Stomach (tissue), 9 donors: ENCODE data around the gene PRKACG. TPM values are rescaled to one million over a fixed set of nuclear protein-coding genes. Genes with fewer than 3 reads are reported as not detected.

Source experiments
- DNase-seq, 2 donors: peaks; one replicate each; pipeline versions ENCODE4 v3.0.0 to v3.0.0-alpha.2; 2013 to 2019
- H3K27ac ChIP-seq, 5 donors: fragments of 200-600 bp in 4 of 5; sonication (generic) in 4 of 5; one replicate each; pipeline ENCODE4 v1.5.1; 2013 to 2019; ENCODE audit warnings: mild to moderate bottlenecking in 1 of 5, moderate library complexity in 1 of 5
- H3K27me3 ChIP-seq, 3 donors: fragments of 200-600 bp; sonication (generic); one replicate each; pipeline ENCODE4 v1.5.1; 2017 to 2019; ENCODE audit warnings: mixed run types in 1 of 3
- H3K36me3 ChIP-seq, 4 donors: fragments of 200-600 bp; sonication (generic); 1 replicate in 3 of 4; 2 replicates in 1 of 4; pipeline ENCODE4 v1.5.1; 2016 to 2019
- H3K4me1 ChIP-seq, 4 donors: fragments of 200-600 bp; sonication (generic); one replicate each; pipeline ENCODE4 v1.5.1; 2016 to 2019
- H3K4me3 ChIP-seq, 4 donors: fragments of 200-600 bp; sonication (generic) in 3 of 4; one replicate each; pipeline ENCODE4 v1.5.1; 2016 to 2019; ENCODE audit warnings: mild to moderate bottlenecking in 1 of 4
- H3K9me3 ChIP-seq, 4 donors: fragments of 200-600 bp; sonication (generic); one replicate each; pipeline ENCODE4 v1.5.1; 2016 to 2019
- EP300 ChIP-seq: sonication (generic); formaldehyde crosslinking; IDR thresholded peaks from one replicate; pipeline ENCODE4 v1.6.1; 2017; ENCODE audit warnings: antibody characterized with exemption
- POLR2A ChIP-seq, 4 donors: fragments of 450-650 bp; IDR thresholded peaks; one replicate each; pipeline ENCODE4 v1.6.1; 2016; ENCODE audit warnings: antibody characterized with exemption in 4 of 4, control low read depth in 2 of 4, mild to moderate bottlenecking in 1 of 4, moderate library complexity in 1 of 4
- POLR2AphosphoS5 ChIP-seq, 3 donors: sonication (generic); formaldehyde crosslinking; IDR thresholded peaks; one replicate each; pipeline ENCODE4 v1.6.1; 2016; ENCODE audit warnings: antibody characterized with exemption in 3 of 3
- WGBS, 5 donors: extraction: QIAGEN DNeasy Blood & Tissue Kit in 3 of 5; methylation state at CpG; one replicate each; pipeline versions ENCODE4 v1.1.5 to v1.1.7; 2013 to 2018; 5-methylcytosine and 5-hydroxymethylcytosine counted together
- intact Hi-C: fragments of 100-400 bp; cut with DNase I; formaldehyde crosslinking; loops from one replicate; pipeline ENCODE4 v1.15.1; 2023; ENCODE audit warnings: low total_unique reads
- polyA plus RNA-seq, 3 donors: library from polyadenylated mRNA; stranded (reverse); fragments of 200-250 nt; gene quantifications; one replicate each; pipeline ENCODE4 v1.2.3, GENCODE V29; 2013
- total RNA-seq, 5 donors: library from RNA; depleted of rRNA; stranded (reverse); fragments of >200 nt; gene quantifications; one replicate each; pipeline versions ENCODE4 v1.1.0 to v1.2.3, GENCODE V29; 2014 to 2016
- TF ChIP-seq, protein P1 (sequence below), 7 experiments: fragments of 450-650 bp in 4 of 7; fragments of 200-600 bp in 3 of 7; sonication (generic) in 3 of 7; IDR thresholded peaks; one replicate each; pipeline ENCODE4 v1.5.1; 2016 to 2019; ENCODE audit warnings: antibody characterized with exemption in 7 of 7, control low read depth in 2 of 7, mild to moderate bottlenecking in 1 of 7
- donor health status: healthy with polysubstance abuse.
- donor health status: Bipolar disorder and iron deficiency.
- donor health status: healthy.

The PRKACG gene
- total and polyA plus RNA-seq, 8 donors: not detected

DNA sequence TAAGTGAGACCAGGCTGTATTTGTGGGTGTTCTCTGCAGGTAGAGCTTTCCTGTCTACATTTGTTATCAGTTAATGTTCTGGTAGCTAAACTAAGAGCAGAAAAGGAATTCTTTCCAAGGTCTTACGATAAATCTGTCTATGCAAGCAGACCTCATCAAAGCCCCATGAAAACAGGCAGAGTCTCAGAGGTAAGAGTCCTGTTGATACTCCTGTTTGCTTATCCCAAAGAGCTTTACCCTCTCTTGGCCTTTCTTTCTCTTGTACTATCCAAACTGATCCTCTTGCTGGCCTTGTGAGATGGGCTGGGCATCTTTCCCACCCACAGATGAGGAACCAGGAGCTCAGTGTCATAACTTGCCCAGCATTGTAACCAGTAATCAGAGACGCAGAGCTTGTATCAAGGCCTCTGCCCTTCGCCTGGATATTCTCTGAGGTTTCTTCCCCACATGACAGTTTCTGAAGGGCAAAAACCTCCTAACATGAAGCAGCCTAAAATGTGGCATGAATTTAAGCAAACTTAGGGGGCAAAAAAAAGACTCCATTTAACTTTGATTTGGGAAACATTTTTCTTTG, 33.5 kb downstream of the PRKACG start:
- Histone ChIP-seq H3K4me1 (peaks cover 0 to 15% (median 7%) of the 10 kb centered on the region in 4 donors), H3K9me3 (no peaks in the 10 kb centered on the region), H3K27ac (peak overlapping the region in 1 of 5 donors; percentile 17), H3K27me3 (no peaks in the 10 kb centered on the region), H3K36me3 (no peaks in the 10 kb centered on the region), H3K4me3 (no peak overlapping the region)
- no peak for DNase-seq
- TF ChIP-seq EP300 (no peak), POLR2A (IDR thresholded peaks at IDR 0.05) (no peak), POLR2AphosphoS5 (IDR thresholded peaks at IDR 0.05) (no peak)
- TF ChIP-seq, protein P1, sequence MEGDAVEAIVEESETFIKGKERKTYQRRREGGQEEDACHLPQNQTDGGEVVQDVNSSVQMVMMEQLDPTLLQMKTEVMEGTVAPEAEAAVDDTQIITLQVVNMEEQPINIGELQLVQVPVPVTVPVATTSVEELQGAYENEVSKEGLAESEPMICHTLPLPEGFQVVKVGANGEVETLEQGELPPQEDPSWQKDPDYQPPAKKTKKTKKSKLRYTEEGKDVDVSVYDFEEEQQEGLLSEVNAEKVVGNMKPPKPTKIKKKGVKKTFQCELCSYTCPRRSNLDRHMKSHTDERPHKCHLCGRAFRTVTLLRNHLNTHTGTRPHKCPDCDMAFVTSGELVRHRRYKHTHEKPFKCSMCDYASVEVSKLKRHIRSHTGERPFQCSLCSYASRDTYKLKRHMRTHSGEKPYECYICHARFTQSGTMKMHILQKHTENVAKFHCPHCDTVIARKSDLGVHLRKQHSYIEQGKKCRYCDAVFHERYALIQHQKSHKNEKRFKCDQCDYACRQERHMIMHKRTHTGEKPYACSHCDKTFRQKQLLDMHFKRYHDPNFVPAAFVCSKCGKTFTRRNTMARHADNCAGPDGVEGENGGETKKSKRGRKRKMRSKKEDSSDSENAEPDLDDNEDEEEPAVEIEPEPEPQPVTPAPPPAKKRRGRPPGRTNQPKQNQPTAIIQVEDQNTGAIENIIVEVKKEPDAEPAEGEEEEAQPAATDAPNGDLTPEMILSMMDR (IDR thresholded peaks at IDR 0.05): no peak
- intact Hi-C loops: no loop called here
- 62 to 81% (median 80%) methylated on average over 3 of the region's 3 CpGs for WGBS, 5 donors

DNA sequence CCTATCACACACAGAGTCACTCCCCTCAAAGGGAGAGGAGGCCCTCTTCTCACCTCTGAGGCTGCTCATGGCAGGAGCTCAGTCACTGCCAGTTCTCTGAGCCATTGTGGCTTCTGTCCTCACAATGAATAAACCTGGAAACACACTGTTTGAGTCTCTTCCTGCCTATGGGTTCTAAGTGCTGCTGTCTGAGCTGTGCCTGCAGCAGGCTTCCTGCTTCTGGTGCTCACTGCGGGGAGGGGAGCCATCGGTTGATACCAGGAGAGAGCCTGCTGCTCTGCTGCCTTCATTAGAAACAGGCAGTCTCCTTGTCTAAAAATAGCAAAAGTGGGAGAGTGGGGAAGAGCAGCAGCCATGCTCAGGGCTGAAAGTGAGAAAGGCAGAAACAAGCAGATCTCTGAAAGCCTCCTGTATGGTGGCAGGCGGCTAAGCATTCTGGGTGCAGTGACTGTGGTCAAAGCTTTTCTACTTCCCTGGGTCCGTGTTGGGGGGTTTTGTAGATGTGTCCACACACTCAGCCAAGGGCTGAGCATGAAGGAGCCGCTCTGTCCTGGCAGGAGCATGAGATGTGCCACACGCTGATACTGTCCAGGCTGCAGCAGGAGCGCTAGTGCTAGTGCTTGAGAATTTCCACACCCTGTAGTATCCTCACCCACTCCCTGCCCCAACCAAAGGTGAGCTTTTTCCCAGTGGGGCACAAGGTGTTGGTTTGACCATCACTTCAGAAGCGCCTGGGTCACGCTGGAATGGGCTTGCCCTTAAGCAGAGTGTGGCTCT, 34.2 kb downstream of the PRKACG start:
- Histone ChIP-seq H3K4me3 (no peak overlapping the region), H3K27ac (peak overlapping the region in 2 of 5 donors; percentile 17 to 21), H3K36me3 (no peaks in the 10 kb centered on the region), H3K9me3 (no peaks in the 10 kb centered on the region), H3K4me1 (peaks cover 0 to 18% (median 7%) of the 10 kb centered on the region in 4 donors), H3K27me3 (no peaks in the 10 kb centered on the region)
- no peak for TF ChIP-seq POLR2A (IDR thresholded peaks at IDR 0.05)
- no peak for TF ChIP-seq POLR2AphosphoS5 (IDR thresholded peaks at IDR 0.05)
- TF ChIP-seq EP300: no peak
- TF ChIP-seq, protein P1 (IDR thresholded peaks at IDR 0.05): no peak
- WGBS, 5 donors: 70 to 80% (median 76%) methylated on average over 8 to 9 of the region's 9 CpGs
- DNase-seq: peak in 1 of 2 donors; percentile 51
- intact Hi-C loops: no loop called here

DNA sequence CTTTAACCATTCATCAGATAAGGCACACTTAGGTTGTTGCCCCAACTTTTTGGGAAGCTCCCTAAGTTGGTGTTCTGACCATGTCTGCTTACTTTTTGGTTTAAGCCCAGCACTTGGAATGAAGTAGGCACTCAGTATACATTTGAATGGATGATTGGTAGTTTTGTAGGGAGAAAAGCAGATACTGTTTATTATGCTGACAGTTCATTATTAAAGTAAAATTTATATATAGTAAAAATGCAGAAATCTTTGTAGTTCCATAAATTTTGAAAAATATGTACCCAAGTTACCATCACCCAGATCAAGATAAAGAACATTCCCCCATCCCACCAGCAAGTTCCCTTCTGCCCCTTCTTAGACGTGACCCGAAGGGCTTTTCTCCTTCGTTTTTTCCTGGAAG, 35.4 kb downstream of the PRKACG start:
- TF ChIP-seq POLR2AphosphoS5 (IDR thresholded peaks at IDR 0.05): no peak
- no peak for TF ChIP-seq POLR2A (IDR thresholded peaks at IDR 0.05)
- TF ChIP-seq, protein P1 (IDR thresholded peaks at IDR 0.05): no peak
- no peak for TF ChIP-seq EP300
- Histone ChIP-seq H3K4me3 (no peak overlapping the region), H3K27ac (no peak overlapping the region), H3K4me1 (peaks cover 0 to 18% (median 7%) of the 10 kb centered on the region in 4 donors), H3K27me3 (no peaks in the 10 kb centered on the region), H3K36me3 (no peaks in the 10 kb centered on the region), H3K9me3 (no peaks in the 10 kb centered on the region)
- no peak for DNase-seq
- WGBS, 5 donors: 88 to 94% (median 92%) methylated on average over 3 of the region's 3 CpGs
- intact Hi-C loops: no loop called here

GRCh38 chr9:68978066-68978465, 35.8 kb downstream of the PRKACG start:
- TF ChIP-seq POLR2AphosphoS5 (IDR thresholded peaks at IDR 0.05) (no peak), POLR2A (IDR thresholded peaks at IDR 0.05) (no peak), EP300 (no peak)
- TF ChIP-seq, protein P1 (IDR thresholded peaks at IDR 0.05): no peak
- intact Hi-C loops: no loop called here

More at GRCh38 chr9:68978066-68978465, 35.8 kb downstream of the PRKACG start:
- Histone ChIP-seq H3K4me3 (no peak overlapping the region), H3K4me1 (peaks cover 0 to 18% (median 7%) of the 10 kb centered on the region in 4 donors), H3K27me3 (no peaks in the 10 kb centered on the region), H3K36me3 (no peaks in the 10 kb centered on the region), H3K27ac (no peak overlapping the region), H3K9me3 (no peaks in the 10 kb centered on the region)
- no peak for DNase-seq
- 72 to 79% (median 75%) methylated on average over 4 of the region's 4 CpGs for WGBS, 5 donors
